ENCODE results near the gene SNX25.
A peak's percentile ranks its signal among the peaks of the same experiment; 100 is the strongest.

The SNX25 gene

DNA sequence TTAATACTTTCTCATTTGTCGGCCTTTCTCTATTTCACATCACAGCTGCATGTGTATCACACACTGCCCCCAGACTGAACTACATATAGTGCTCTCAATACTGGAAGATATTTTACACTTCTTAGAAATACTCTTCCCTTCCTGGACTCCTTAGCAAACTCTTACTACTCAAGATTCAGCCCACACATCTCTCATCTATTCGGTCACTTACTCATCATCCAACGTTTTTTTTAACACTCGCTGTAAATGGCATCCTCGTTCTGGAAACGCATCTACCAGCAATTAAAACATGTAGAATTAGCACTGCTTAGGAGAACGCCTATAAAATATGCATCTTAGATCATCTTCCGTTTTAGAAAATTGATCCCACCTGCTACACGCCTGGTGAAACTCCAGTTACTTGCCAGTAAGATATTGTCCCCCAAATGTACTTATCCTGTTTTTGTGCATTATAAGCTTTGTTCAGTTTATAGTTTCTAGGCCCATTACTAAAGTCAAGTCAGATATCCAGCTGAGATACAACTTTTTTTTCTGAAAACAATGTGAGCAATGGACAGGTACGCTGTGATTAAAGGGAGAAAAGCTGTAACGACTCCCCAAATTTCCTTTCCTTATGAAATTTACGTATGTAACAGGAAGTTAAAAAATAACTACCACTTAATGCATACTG is 185.3 kb downstream of the SNX25 start:
- DNase-seq (ENCODE audit: low spot score) = no peak
- in situ Hi-C loops (cut with MboI; ENCODE audit: low pct_unique_long_range_greater_than_20kb, low sequenced_read_pairs, unreplicated experiment) = no loop called here
- TF ChIP-seq, protein P1, sequence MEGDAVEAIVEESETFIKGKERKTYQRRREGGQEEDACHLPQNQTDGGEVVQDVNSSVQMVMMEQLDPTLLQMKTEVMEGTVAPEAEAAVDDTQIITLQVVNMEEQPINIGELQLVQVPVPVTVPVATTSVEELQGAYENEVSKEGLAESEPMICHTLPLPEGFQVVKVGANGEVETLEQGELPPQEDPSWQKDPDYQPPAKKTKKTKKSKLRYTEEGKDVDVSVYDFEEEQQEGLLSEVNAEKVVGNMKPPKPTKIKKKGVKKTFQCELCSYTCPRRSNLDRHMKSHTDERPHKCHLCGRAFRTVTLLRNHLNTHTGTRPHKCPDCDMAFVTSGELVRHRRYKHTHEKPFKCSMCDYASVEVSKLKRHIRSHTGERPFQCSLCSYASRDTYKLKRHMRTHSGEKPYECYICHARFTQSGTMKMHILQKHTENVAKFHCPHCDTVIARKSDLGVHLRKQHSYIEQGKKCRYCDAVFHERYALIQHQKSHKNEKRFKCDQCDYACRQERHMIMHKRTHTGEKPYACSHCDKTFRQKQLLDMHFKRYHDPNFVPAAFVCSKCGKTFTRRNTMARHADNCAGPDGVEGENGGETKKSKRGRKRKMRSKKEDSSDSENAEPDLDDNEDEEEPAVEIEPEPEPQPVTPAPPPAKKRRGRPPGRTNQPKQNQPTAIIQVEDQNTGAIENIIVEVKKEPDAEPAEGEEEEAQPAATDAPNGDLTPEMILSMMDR (IDR thresholded peaks at IDR 0.05; ENCODE audit: extremely low read depth, insufficient read depth, missing control alignments) = no peak

DNA sequence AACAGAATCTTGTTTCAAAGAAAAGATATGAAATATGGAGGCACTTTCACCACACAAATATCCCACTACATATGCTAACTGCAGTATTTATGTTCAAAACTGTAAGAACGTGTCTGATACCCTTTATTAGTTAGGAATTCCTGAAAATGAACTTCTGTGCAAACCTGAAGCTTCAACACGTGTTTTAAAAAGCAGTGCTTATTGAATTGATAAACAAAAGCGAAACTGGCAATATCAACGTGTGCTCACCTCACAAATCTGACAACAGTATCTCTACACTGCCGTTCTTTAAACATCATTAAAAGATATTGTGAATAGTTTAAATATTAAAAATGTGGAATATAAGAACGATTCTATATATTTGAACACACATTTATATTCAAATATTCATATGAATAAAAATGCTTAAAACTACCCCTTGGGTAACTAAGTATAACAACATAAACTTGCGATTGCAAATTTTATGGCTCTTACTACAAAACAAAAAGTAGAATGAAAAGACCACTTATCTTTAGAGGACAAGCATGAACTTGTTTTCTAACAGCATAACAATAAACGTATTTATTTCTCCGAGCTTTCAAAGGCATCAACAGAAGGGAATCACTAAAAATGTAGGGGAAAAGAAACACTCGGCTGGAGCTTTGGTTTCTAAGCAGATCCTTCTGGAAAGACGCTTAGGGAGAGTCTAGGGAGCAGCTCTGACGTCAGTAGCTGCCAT is 186.0 kb downstream of the SNX25 start, which contains the start of gene LRP2BP:
TSS of gene LRP2BP (minus strand) at position 687 of the 718 bp plus-strand sequence. CDS start 17,738 bp downstream, outside the sequence.
- peak; percentile 41 for DNase-seq (ENCODE audit: low spot score)
- TF ChIP-seq, protein P1 (IDR thresholded peaks at IDR 0.05; ENCODE audit: extremely low read depth, insufficient read depth, missing control alignments) = no peak
- in situ Hi-C loops (cut with MboI; ENCODE audit: low pct_unique_long_range_greater_than_20kb, low sequenced_read_pairs, unreplicated experiment) = no loop called here

DNA sequence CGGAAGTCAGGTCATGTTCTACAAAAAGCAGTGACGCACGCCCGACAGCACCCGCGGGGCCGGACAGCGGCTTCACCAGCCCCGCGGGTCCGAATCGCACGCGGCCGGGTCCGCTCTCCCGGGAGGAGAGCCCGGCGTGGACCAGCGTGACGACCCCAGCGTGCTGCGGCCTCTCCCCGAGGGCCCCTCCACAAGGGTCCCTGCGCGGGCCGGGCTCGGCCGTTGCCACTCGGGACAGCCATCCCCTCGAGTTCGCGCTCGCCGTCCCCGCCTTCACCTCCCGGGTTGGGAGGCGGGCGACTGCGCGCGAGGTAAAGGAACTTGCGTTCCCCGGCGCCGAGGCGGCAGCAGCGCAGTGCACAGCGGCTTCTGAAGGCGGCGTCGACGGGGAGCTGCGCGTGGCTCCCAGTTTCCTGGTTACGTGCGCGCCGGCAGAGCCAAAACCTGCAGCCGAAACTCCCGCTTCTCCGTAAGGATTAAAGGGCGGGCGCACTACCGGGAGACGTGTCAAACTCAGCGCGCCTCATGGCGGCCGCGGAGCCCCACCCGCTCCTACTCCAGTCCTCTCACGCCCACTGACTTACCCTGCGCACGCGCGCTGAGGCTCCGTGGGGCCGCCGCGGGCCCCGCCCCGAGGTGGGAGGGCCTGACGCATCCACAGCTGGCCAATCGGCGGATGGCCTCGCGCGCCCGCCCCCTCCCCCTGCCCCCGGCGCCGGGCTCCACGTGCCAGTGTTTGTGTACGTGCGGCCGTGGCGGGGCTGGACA is 186.7 kb downstream of the SNX25 start:
- DNase-seq (ENCODE audit: low spot score) = peak; percentile 98
- TF ChIP-seq, protein P1 (IDR thresholded peaks at IDR 0.05; ENCODE audit: extremely low read depth, insufficient read depth, missing control alignments) = no peak
- in situ Hi-C loops (cut with MboI; ENCODE audit: low pct_unique_long_range_greater_than_20kb, low sequenced_read_pairs, unreplicated experiment) = no loop called here

DNA sequence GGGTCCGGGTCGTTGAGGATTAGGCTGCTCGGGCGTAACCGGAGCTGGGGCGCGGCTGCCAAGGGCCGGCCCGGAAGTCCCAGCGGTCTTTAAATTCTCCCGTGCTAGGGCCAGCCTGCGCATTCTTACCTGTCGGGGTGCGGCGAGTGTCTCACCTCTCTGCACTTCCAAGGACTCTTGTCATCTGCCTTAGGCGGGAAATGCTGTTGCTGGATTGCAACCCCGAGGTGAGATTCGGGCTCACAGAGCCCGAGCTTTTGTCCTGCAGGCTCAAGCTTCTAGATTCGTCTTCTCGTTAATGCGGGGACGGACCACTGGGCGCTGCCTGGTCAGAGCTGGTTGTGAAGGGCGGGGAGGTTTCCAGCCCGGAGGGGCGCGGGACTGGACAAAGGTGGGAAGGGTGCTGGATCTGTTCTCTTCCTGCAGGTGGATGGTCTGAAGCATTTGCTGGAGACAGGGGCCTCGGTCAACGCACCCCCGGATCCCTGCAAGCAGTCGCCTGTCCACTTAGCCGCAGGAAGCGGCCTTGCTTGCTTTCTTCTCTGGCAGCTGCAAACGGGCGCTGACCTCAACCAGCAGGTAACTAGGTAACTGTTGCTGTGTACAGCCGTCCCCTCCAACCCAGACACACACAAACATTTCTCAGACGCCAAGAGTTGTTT is 187.5 kb downstream of the SNX25 start, which contains the start of gene ANKRD37:
TSS of gene ANKRD37 (plus strand) at position 118 of the 662 bp plus-strand sequence. CDS start at position 201, 83 bp downstream.
- DNase-seq (ENCODE audit: low spot score) = no peak
- in situ Hi-C loops (cut with MboI; ENCODE audit: low pct_unique_long_range_greater_than_20kb, low sequenced_read_pairs, unreplicated experiment) = no loop called here

DNA sequence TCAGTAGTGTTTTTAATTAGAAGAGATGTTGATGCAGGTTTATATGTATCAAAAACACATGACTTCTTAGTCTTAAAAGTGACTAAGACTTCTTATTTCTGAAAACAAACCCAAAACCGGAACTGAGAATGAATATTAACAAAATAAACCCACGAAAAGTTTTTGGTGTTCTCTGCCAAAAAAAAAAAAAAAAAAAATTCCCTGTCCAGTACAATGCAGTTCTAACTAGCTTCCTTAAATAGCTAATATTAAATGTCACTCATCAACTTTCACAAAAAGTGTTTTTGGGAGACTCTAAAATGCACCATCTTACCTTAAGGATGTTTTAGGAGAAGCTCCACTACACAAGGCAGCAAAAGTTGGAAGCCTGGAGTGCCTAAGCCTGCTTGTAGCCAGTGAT is 189.2 kb downstream of the SNX25 start:
- in situ Hi-C loops (cut with MboI; ENCODE audit: low pct_unique_long_range_greater_than_20kb, low sequenced_read_pairs, unreplicated experiment) = no loop called here
- TF ChIP-seq, protein P1 (IDR thresholded peaks at IDR 0.05; ENCODE audit: extremely low read depth, insufficient read depth, missing control alignments) = no peak
- no peak for DNase-seq (ENCODE audit: low spot score)

More for the DNA sequence above, 187.5 kb downstream of the SNX25 start, which contains the start of gene ANKRD37:
- TF ChIP-seq, protein P1 (IDR thresholded peaks at IDR 0.05; ENCODE audit: extremely low read depth, insufficient read depth, missing control alignments) = no peak

DNA sequence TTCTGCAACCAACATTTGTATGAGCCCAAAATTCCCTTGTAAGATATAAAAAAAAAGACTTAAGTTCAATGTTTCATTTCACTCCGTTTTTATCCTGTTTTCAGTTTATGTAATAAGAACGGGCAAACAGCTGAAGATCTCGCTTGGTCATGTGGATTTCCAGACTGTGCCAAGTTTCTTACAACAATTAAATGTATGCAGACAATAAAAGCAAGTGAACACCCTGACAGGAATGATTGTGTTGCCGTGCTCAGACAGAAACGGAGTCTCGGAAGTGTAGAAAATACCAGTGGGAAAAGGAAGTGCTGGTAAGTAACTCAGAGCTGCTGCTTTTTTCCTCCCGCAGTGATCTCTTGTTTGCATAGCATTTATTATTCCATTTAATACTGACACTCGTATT is 190.1 kb downstream of the SNX25 start:
- in situ Hi-C loops (cut with MboI; ENCODE audit: low pct_unique_long_range_greater_than_20kb, low sequenced_read_pairs, unreplicated experiment) = no loop called here
- TF ChIP-seq, protein P1 (IDR thresholded peaks at IDR 0.05; ENCODE audit: extremely low read depth, insufficient read depth, missing control alignments) = no peak
- DNase-seq (ENCODE audit: low spot score) = no peak
